CD14-positive monocyte (primary cell): ENCODE results near the gene SMIM15. TPM values are rescaled to one million over a fixed set of nuclear protein-coding genes. Genes with fewer than 3 reads are reported as not detected.

ENCODE experiments used
- DNase-seq, 3 donors: peaks; one replicate each; pipeline ENCODE4 v3.0.0-alpha.2; 2011 to 2022
- H2AFZ ChIP-seq: 2 replicates; pipeline ENCODE4 v1.6.0; 2012; ENCODE audit warnings: mild to moderate bottlenecking, low read depth, low read length, inconsistent platforms; ENCODE audit not compliant: insufficient read depth, poor library complexity, severe bottlenecking
- H3K27ac ChIP-seq, 2 donors: 1 replicate in 1 of 2; 2 replicates in 1 of 2; pipeline ENCODE4 v1.5.1; 2012 to 2013; ENCODE audit warnings: low read length in 2 of 2, control low read depth in 1 of 2, inconsistent platforms in 1 of 2, low read depth in 1 of 2, mild to moderate bottlenecking in 1 of 2
- H3K27me3 ChIP-seq, 2 donors: one replicate each; pipeline versions ENCODE4 v1.6.0 to v1.6.1; 2011 to 2013; ENCODE audit warnings: low read length in 2 of 2; ENCODE audit not compliant: control insufficient read depth in 2 of 2, insufficient read depth in 2 of 2
- H3K36me3 ChIP-seq, 2 donors: replicated peaks in 1 of 2; 1 replicate in 1 of 2; 2 replicates in 1 of 2; pipeline versions ENCODE4 v1.5.1 to v1.6.1; 2012 to 2013; ENCODE audit warnings: low read length in 2 of 2, control low read depth in 1 of 2, inconsistent platforms in 1 of 2, mild to moderate bottlenecking in 1 of 2; ENCODE audit not compliant: insufficient read depth in 2 of 2, control insufficient read depth in 1 of 2
- H3K4me1 ChIP-seq, 2 donors: 1 replicate in 1 of 2; 2 replicates in 1 of 2; pipeline versions ENCODE4 v1.5.1 to v1.6.1; 2012 to 2013; ENCODE audit warnings: low read length in 2 of 2, control low read depth in 1 of 2, inconsistent platforms in 1 of 2, mild to moderate bottlenecking in 1 of 2, moderate library complexity in 1 of 2; ENCODE audit not compliant: insufficient read depth in 2 of 2, control insufficient read depth in 1 of 2
- H3K4me2 ChIP-seq: replicated peaks from 2 replicates; pipeline ENCODE3; 2012; ENCODE audit warnings: low read length, moderate library complexity, mild to moderate bottlenecking; ENCODE audit not compliant: poor library complexity, severe bottlenecking; ENCODE audit errors: extremely low read depth
- H3K4me3 ChIP-seq, 3 experiments: fragments of 200-600 bp in 1 of 3; sonication (generic) in 1 of 3; replicated peaks in 1 of 3; 1 replicate in 2 of 3; 2 replicates in 1 of 3; pipeline ENCODE4 v1.5.1; 2011 to 2013; ENCODE audit warnings: low read length in 3 of 3, mild to moderate bottlenecking in 3 of 3, control low read depth in 2 of 3, low read depth in 2 of 3, inconsistent platforms in 1 of 3, moderate library complexity in 1 of 3
- H3K79me2 ChIP-seq: 2 replicates; pipeline ENCODE4 v1.6.0; 2012; ENCODE audit warnings: mild to moderate bottlenecking, control low read depth, inconsistent platforms, low read length, moderate library complexity; ENCODE audit not compliant: insufficient read depth
- H3K9ac ChIP-seq: 2 replicates; pipeline ENCODE4 v1.6.0; 2017; ENCODE audit warnings: low read length, mild to moderate bottlenecking; ENCODE audit not compliant: insufficient read depth, poor library complexity, severe bottlenecking
- H3K9me3 ChIP-seq, 2 donors: replicated peaks in 1 of 2; 1 replicate in 1 of 2; 2 replicates in 1 of 2; pipeline versions ENCODE4 v1.5.1 to v1.6.1; 2012 to 2013; ENCODE audit warnings: low read length in 2 of 2, control low read depth in 1 of 2; ENCODE audit not compliant: control insufficient read depth in 1 of 2, insufficient read depth in 1 of 2
- H4K20me1 ChIP-seq: 2 replicates; pipeline ENCODE4 v1.6.0; 2012; ENCODE audit warnings: mild to moderate bottlenecking, low read length, control low read depth, moderate library complexity; ENCODE audit not compliant: insufficient read depth
- H3K27ac Mint-ChIP-seq, 7 donors: one replicate each; pipeline ENCODE4 v1.8.0; 2020; ENCODE audit warnings: mild to moderate bottlenecking in 7 of 7, mixed read lengths in 7 of 7, moderate library complexity in 6 of 7, inconsistent platforms in 2 of 7
- H3K27me3 Mint-ChIP-seq, 3 donors: one replicate each; pipeline ENCODE4 v1.8.0; 2021 to 2022; ENCODE audit warnings: low read depth in 3 of 3, mild to moderate bottlenecking in 3 of 3, mixed read lengths in 3 of 3, moderate library complexity in 3 of 3, inconsistent platforms in 1 of 3
- H3K36me3 Mint-ChIP-seq, 2 donors: one replicate each; pipeline ENCODE4 v1.8.0; 2020; ENCODE audit warnings: mixed read lengths in 2 of 2, inconsistent platforms in 1 of 2, mild to moderate bottlenecking in 1 of 2
- H3K4me1 Mint-ChIP-seq: one replicate; pipeline ENCODE4 v1.8.0; 2020; ENCODE audit warnings: mild to moderate bottlenecking, mixed read lengths
- H3K4me3 Mint-ChIP-seq, 2 donors: one replicate each; pipeline ENCODE4 v1.8.0; 2020; ENCODE audit warnings: mild to moderate bottlenecking in 2 of 2, mixed read lengths in 2 of 2, moderate library complexity in 1 of 2
- H3K9me3 Mint-ChIP-seq, 7 donors: one replicate each; pipeline ENCODE4 v1.8.0; 2020 to 2022; ENCODE audit warnings: mixed read lengths in 7 of 7, mild to moderate bottlenecking in 6 of 7, moderate library complexity in 6 of 7, inconsistent platforms in 2 of 7
- CTCF ChIP-seq: fragments of 200-600 bp; IDR thresholded peaks from one replicate; pipeline ENCODE4 v1.8.0; 2022; ENCODE audit warnings: antibody characterized with exemption, mild to moderate bottlenecking
- whole genome bisulfite sequencing: methylation state at CpG from one replicate; pipeline ENCODE4 v1.1.5; 2013; ENCODE audit warnings: missing lambda C conversion rate; ENCODE audit not compliant: insufficient coverage; 5-methylcytosine and 5-hydroxymethylcytosine counted together
- intact Hi-C, 2 donors: fragments of 100-400 bp; cut with micrococcal nuclease; formaldehyde crosslinking; loops; one replicate each; pipeline versions ENCODE4 v1.15.0 to v1.15.1; 2023
- polyA plus RNA-seq, 3 donors: library from polyadenylated mRNA; depleted of rRNA in 1 of 3; unstranded in 2 of 3; stranded (reverse) in 1 of 3; fragments of 300-500 nt in 2 of 3; fragments of >200 nt in 1 of 3; fragmentation: Illumina TruSeq in 2 of 3; gene quantifications; 1 replicate in 2 of 3; 2 replicates in 1 of 3; pipeline ENCODE4 v1.2.3, GENCODE V29; 2012 to 2021

Gene SMIM15
- polyA plus RNA-seq, 3 donors, result 7.0 to 43.4 (median 32.0) TPM

DNA sequence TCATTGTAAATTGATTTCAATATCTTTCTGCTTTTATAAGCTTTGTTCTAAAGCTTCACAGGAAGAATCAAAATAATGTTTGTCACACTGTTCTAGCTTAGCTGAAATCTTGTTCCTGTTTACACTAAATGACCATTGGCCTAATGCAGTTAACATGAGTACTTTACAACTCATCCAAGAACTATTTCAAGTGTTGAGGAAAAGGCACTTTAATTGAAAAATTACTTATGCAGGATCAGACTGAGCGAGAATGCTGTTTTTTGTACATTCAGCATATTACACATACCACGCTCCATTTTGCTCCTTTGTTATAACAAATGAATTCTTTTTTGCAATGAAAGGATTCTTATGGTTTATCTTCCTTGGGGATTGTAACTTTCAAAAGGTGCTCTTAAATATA lies 22.4 kb upstream of the SMIM15 start:
- H3K4me2 ChIP-seq, result no peak overlapping the region
- Mint-ChIP-seq H3K36me3 (peaks cover 0 to 3% of the 10 kb centered on the region in 2 donors), H3K4me3 (no peak overlapping the region), H3K27me3 (peaks cover 0 to 5% (median 3%) of the 10 kb centered on the region in 3 donors), H3K9me3 (peaks cover 0 to 10% (median 3%) of the 10 kb centered on the region in 7 donors), H3K27ac (no peak overlapping the region), H3K4me1 (peaks cover 30% of the 10 kb centered on the region)
- no CpG with 5 or more reads among the region's 2 CpGs for WGBS
- no peak overlapping the region for H3K4me3 ChIP-seq
- H3K79me2 ChIP-seq, result no peaks in the 10 kb centered on the region
- no peaks in the 10 kb centered on the region for H3K9me3 ChIP-seq
- no peaks in the 10 kb centered on the region for H4K20me1 ChIP-seq
- no peak for DNase-seq
- no peak overlapping the region for H2AFZ ChIP-seq
- H3K27me3 ChIP-seq, result no peaks in the 10 kb centered on the region
- H3K27ac ChIP-seq, result no peak overlapping the region
- H3K9ac ChIP-seq, result no peak overlapping the region
- TF ChIP-seq CTCF, result no peak
- peaks cover 3 to 23% of the 10 kb centered on the region in 2 donors for H3K4me1 ChIP-seq
- H3K36me3 ChIP-seq, result no peaks in the 10 kb centered on the region
- intact Hi-C loops, result no loop called here

DNA sequence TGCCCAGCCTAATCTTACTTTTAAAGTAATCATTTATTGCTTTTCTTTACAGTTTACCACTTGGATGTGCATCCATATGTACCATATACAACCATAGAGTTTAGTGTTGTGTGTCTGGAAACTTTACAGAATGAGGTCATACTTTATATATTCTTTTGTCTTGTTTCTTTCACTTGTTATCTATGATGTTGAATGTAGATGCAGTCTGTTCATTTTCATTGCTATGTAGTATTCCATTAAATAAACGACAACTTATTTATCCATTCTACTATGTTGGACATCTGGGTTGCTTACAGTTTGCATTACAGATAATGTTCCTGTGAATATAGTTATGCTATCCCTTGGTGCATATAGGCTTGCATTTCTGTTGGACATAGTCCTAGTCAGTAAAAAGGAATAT lies 21.3 kb upstream of the SMIM15 start:
- no peak for DNase-seq
- no CpG with 5 or more reads among the region's 1 CpG for WGBS
- H4K20me1 ChIP-seq, result no peaks in the 10 kb centered on the region
- peaks cover 0 to 5% (median 3%) of the 10 kb centered on the region in 7 donors for H3K9me3 Mint-ChIP-seq
- peaks cover 0 to 2% of the 10 kb centered on the region in 2 donors for H3K36me3 Mint-ChIP-seq
- H2AFZ ChIP-seq, result no peak overlapping the region
- intact Hi-C loops, result no loop called here
- H3K4me1 ChIP-seq, result peaks cover 3 to 23% of the 10 kb centered on the region in 2 donors
- peaks cover 30% of the 10 kb centered on the region for H3K4me1 Mint-ChIP-seq
- no peaks in the 10 kb centered on the region for H3K79me2 ChIP-seq
- no peak overlapping the region for H3K4me2 ChIP-seq
- H3K36me3 ChIP-seq, result no peaks in the 10 kb centered on the region
- no peak overlapping the region for H3K9ac ChIP-seq
- H3K4me3 ChIP-seq, result no peak overlapping the region
- peaks cover 0 to 5% (median 3%) of the 10 kb centered on the region in 3 donors for H3K27me3 Mint-ChIP-seq
- H3K9me3 ChIP-seq, result no peaks in the 10 kb centered on the region
- H3K27ac Mint-ChIP-seq, result no peak overlapping the region
- H3K4me3 Mint-ChIP-seq, result no peak overlapping the region
- no peak for TF ChIP-seq CTCF
- H3K27me3 ChIP-seq, result no peaks in the 10 kb centered on the region
- H3K27ac ChIP-seq, result no peak overlapping the region
